NCI-H748 (cell line): ENCODE data around the gene ZNF514.

Experiments
- DNase-seq: peaks from one replicate; lab custom pipeline; 2025; ENCODE audit not compliant: unreplicated experiment; lab: John Stamatoyannopoulos, UW

The ZNF514 gene

DNA sequence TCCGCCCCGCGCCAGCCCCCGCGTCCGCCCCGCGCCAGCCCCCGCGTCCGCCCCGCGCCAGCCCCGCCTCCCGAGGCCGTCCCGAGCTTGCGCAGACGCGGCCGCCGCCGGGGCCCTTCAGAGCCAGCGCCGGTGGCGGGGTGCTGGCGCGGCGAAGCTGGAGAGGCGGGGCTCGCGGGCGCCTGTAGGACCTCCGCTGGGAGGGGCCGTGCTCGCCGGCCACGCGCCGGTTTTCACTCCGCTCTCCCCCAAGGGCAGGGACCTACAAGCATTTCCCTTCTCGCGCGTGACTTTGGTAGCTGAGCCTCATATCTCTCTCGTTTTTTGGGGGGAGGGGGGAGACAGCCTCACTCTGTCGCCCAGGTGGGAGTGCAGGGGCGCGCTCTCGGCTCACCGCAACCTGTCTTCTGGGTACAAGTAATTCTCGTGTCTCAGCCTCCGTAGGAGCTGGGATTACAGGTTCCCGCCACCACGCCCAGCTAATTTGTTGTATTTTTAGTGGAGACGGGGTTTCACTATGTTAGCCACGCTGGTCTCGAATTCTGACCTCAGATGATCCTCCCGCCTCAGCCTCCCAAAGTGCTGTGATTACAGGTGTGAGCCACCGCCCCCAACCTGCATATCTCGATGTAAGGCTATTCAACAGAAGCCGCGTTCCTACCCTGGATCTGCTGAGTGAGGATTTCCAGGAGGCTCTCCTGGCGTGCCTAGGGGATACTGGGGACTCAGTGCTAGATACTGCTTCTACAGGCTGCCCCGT is at the start of gene ZNF514:
Gene ZNF514, minus strand, starts transcription at position 159 of the 760 bp plus-strand sequence. CDS start 6,595 bp downstream, outside the sequence.
- peak; percentile 75 for DNase-seq

DNA sequence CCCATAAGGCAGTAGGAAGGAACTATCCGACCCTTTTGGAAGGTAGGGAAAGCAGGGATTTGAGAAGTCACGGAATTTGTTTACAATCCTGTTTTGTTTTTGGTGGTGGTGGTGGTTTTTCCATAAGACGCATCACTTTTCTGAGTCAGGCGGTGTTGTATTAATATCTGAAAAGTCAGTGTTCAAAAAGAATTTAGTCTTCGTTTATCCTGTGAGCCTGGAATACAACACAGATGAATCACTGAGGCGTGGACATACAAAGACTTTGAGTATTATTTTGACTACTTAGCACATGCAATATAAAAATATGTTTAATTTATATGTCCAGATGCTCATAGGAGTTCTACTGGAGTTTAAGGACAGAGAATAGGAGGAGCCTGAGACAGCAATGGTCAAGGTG is 48.5 kb upstream of the ZNF514 start:
- no peak for DNase-seq

DNA sequence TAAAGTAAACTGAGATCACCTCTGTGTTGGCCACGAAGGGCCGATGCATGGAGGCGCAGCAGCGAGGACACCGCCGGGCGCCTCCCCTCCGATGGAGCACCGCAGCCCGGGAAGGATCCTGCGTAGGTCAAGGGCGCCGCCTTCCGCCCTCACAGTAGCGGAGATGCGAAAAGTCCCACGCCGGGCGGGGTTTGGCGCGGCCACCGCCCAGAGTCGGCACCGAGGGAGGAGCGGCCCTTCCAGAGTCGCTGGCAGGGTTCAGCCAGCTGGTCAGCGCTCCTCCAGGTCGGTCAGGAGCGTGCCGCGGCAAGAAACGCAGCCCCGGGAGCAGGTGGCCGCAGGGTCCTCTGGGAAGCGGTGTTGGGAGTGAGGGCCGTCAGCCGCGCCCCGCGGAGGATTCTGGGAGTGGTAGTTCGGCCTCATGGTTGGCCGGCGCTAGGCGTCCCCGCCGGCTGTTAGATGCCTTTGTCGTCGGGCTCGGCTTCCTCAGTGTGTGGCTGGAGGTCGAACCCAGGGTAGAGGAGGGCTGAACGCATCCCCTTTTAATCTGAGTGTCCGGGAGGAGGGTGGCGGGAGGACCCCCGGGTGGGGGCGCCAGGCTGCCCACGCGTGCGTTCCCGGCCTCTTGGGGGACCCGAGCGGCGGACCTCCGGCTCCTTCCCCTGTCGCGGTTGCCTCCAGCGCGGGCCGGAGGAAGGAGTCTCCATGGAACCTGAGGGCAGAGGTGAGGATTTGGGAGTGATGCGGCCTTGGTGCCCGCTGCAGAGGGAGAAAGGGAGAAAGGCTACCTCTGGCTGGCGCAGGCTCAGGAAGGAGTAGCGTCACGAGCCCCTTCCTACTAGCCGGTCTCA is 47.7 kb upstream of the ZNF514 start, which contains the start of gene ZNF892:
Gene ZNF892, plus strand, starts transcription at position 411 of the 851 bp plus-strand sequence. Its CDS starts 295 bp downstream, at position 706.
- DNase-seq = peak; percentile 91

- no peak for DNase-seq
These were observed 46.4 kb upstream of the ZNF514 start for GRCh38 chr2:95206096-95206495.

DNA sequence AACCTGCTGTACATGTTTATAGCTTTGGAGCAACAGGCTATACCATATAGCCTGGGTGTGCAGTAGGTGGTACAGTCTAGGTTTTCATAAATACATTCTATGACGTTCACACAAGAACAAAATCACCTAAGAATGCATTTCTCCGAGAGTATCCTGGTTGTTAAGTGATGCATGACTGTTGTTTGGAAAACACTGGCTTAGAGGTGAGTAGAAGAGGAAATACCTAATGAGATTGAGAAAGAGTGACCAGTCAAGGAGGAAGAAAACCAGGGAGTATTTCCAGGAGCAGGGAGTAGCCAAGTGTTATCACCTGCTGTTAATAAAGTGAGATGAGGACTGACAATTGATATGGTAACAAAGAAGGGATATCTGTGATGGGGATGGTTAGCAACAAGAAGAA is 44.7 kb upstream of the ZNF514 start:
- no peak for DNase-seq

- DNase-seq = no peak
These were observed 44.3 kb upstream of the ZNF514 start for GRCh38 chr2:95203911-95204310.

DNA sequence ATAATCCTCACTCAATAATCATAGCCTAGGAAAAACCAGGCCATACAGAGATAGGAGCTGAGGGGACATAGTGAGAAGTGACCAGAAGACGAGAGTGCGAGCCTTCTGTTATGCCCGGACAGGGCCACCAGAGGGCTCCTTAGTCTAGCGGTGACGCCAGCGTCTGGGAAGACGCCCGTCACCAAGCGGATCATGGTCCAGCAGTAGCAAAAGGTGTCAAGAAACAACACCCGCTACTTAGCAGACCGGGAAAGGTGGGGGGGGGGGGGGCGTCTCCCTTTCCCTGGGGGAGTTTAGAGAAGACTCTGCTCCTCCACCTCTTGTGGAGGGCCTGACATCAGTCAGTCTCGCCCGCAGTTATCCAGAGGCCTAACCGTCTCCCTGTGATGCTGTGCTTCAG is 33.3 kb upstream of the ZNF514 start:
- peak; percentile 26 for DNase-seq

GRCh38 chr2:95185973-95186372 is 26.3 kb upstream of the ZNF514 start:
- no peak for DNase-seq

GRCh38 chr2:95185197-95185596 is 25.5 kb upstream of the ZNF514 start:
- DNase-seq = no peak

DNA sequence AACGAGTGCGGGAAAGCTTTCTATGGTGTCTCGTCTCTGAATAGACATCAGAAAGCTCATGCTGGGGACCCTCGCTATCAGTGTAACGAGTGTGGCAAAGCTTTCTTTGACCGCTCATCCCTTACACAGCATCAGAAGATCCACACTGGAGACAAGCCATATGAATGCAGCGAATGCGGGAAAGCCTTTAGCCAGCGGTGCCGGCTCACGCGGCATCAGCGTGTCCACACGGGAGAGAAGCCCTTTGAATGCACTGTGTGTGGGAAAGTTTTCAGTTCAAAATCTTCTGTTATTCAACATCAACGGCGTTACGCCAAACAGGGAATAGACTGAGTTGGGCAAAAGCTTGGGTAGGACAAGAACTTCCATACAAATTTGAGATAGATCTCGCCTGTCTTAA is 22.1 kb upstream of the ZNF514 start:
- DNase-seq = no peak

- DNase-seq = no peak
These were observed 19.8 kb upstream of the ZNF514 start for GRCh38 chr2:95179451-95179850.

- no peak for DNase-seq
These were observed 14.4 kb upstream of the ZNF514 start for GRCh38 chr2:95174031-95174542.

GRCh38 chr2:95171902-95172301 is 12.3 kb upstream of the ZNF514 start:
- DNase-seq = no peak

DNA sequence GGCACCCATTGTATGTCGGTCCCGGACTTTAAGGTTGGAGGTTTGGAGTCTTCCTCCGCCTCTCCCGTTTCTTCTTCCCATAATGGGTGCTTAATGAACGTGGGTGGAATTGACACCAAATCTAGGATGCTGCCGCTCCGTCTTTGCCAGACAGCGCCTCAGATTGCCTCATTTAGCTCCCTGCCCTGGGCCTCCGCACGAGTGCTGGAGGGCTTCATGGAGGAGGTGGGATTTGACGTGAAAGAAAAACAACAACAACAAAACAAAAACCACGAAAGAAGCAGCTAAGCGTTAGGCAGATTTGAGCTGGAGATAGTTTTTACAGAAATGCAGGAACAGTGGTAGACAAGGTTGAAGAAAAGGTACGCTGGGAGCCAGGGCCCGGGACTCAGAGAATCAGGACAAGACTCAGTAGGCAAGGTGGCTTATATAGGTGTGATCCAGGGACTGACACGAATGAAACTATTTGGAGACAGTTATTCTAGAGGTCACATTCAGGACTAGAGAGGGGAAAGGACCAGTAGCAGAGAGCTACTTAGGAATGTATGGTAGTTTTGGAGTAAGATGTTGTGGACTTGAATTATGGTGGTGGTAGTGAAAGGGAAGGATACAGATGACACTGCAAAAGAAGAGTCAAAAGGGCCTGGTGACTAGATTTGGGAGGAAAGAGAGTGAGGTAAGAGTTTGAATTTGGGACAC is 6.6 kb upstream of the ZNF514 start:
- no peak for DNase-seq

- peak; percentile 95 for DNase-seq
These were observed 5.9 kb upstream of the ZNF514 start, which contains the start of gene ZNF2 for GRCh38 chr2:95165371-95166064. Gene ZNF2, plus strand, starts transcription at chr2:95165809. Its CDS starts 10,418 bp downstream, at chr2:95176227.

DNA sequence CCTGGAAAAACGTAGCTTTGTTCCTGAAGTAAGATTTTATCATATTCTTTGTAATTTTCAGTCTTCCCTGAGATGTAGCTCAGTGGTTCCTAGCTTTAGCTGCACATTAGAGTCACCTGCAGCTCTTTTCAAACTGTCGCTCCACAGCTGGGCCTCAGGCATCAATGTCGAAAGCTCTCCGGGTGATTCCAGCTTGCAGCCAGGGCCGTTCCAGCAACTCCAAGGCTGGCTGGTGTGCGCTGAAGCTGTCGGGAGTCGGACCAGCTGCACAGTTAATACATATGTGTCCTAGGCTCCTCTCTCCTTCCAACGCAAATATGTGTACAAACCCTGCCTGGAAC is 5.4 kb upstream of the ZNF514 start:
- no peak for DNase-seq

DNA sequence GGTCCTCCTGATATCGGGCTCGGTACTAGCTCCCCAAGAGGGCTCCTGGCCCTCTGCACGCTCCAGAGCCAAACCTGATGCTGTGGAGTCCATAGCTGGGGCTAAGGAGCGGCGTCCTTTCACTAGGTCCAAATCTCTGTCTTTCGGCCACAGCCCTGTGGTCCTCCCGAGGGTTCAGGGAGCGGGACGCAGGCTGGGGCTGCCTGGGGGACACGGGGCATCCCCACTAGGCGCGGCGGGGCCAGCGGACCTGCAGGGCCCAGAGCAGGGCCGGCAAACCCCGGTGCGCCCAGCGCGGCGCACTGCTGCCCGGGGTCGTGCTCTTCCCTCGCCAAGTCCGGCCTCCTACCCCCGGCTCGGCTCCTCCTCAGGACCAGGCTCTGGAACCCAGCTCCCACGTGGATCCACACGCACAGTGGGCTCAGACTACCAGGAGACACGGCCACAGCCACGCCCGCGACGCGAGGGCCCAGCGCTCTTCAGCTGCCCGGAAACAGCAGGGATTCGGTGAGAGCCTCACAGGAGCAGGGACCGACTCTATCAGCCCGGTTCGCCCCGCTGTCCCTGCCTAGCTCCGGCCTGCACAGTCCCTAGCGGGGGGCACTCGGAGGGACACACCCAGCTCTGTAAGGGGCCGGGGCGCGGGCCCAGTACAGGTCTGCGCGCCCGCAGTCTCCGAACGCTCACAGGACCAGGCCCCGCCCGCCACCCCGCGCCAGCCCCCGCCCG is 593 bp downstream of the ZNF514 start:
- peak; percentile 49 for DNase-seq

- DNase-seq = no peak
These were observed 1.2 kb downstream of the ZNF514 start for GRCh38 chr2:95158441-95158840.

DNA sequence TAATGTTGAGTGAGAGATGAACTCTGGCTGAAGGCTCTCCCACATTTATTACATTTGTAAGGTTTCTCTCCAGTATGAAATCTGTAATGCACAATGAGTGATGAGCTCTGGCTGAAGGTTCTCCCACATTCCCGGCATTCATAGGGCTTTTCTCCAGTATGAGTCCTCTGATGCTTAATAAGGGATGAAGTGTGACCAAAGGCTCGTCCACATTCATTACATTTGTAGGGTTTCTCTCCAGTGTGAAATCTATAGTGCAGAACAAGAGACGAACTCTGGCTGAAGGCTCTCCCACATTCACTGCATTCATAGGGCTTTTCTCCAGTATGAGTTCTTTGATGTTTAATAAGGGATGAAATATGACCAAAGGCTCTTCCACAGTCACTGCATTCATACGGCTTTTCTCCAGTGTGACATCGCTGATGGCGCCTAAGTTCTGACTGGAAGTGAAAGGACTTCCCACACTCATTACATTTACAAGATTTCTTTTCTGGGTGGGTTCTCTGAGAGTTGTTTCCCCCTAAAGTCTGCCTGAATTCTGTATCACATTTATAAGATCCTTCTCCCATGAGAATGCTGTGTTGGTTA is 10.2 kb downstream of the ZNF514 start:
- DNase-seq = no peak

- no peak for DNase-seq
These were observed 15.8 kb downstream of the ZNF514 start for GRCh38 chr2:95143838-95144237.
